Head of caudate nucleus (tissue), 42 donors: ENCODE data around the gene SORCS2.

ENCODE experiments used
- DNase-seq, 42 donors: peaks; one replicate each; pipeline versions ENCODE4 v3.0.0 to v3.0.0-alpha.2; 2020 to 2021; ENCODE audit warnings: mixed read lengths in 7 of 42
- intact Hi-C: fragments of 100-400 bp; cut with DNase I; formaldehyde crosslinking; loops from one replicate; pipeline ENCODE4 v1.15.0; 2022

The SORCS2 gene

DNA sequence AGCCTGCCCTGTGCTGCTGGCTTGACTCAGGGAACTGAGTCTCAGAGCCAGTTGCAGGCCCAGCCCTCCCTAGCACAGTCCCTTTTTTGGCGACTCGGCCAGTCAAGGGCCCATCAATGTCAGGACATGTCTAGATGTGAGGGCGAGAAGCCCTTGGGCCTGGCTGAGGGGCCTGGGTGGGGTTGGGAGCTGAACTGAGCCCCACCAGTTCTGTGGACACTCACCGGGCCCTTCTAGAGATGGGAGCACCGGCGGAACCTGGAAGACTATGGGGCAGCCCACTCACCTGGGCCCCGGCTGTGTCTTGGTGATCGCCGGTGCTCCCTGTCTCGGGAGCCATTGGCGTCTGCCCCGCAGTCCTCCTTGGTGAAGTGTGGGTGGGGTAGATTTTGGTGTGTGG, 501.4 kb downstream of the SORCS2 start:
- DNase-seq: no peak
- intact Hi-C loops: no loop called here

DNA sequence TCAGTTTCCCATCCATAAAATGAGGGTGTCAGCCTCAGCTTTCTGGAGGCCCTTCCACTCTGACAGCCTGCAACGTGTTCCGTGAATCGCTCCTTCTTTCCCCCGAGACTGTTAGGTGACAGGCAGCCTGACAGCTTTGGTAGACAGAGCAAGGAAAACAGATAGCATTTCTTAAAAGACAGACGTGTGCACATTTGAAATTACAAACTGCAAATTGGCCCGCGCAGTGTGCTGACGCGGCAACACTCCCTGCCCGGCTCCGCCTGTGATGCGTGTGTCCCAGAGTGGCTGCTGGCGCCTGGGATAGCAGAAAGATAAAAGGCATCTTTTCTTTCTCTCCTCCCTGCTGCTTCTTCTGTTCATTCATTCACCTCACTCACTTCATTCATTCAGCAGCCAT, 502.0 kb downstream of the SORCS2 start:
- DNase-seq: peak in 8 of 42 donors; percentile 14 to 51 (median 36)
- intact Hi-C loops: no loop called here

DNA sequence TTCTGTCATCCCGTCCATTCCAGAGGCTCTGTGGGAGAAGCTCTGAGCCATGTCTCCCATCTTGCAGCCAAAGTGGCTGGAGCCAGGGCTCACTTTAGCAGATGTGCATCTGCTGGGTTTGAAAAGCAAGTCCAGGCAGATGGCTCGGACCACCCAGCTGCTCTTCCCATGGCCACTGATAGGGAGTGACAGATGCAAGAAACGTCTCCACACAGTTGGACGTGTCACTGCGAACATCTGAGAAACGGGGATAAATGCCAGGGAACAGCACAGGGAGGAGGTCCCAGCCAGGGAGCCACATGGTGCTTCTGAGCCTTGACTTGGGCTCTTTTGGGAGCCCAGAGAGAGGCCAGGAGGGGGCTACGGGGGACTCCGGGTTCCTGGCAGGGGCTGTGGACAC, 505.0 kb downstream of the SORCS2 start:
- DNase-seq: no peak
- intact Hi-C loops: no loop called here

DNA sequence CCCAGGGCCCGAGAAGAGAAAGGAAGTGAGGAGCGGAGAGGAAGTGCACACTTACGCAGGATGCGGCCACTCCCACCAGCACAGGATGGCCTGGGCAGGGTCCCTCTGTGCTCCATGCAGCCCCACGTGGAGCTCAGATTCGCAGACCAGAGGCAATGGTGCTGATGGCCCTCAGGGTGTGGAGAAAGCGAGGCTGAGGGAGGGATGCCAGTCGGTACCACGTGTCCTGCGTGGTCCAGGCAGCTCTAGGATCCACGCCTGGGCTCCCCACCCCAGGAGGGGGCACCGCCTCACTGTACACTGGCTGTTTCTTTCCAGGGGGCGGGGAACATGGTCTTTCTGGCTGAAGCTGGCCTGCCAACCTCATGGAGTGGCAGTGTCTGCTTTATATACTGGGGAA, 505.5 kb downstream of the SORCS2 start:
- intact Hi-C loops: no loop called here
- DNase-seq: no peak

DNA sequence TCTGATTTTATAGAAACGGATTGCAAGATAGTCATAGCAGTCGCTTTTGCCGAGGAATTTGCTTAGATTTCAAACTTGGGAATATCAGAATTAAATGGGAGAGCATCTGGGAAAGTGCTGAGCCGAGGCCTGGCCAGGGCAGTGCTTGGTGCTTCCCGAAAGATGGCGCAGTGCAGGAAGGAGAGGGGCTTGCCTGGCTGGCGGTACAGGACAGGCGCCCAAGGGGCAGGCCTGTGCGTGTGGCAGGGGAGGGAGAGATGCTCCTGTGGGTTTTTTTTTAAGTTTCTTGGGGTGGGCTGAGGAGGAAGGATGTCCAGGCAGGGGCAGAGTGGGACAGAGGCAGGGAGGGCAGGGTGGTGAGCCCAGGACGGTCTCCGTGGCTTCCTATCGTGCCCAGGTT, 506.2 kb downstream of the SORCS2 start:
- no peak for DNase-seq
- intact Hi-C loops: no loop called here

DNA sequence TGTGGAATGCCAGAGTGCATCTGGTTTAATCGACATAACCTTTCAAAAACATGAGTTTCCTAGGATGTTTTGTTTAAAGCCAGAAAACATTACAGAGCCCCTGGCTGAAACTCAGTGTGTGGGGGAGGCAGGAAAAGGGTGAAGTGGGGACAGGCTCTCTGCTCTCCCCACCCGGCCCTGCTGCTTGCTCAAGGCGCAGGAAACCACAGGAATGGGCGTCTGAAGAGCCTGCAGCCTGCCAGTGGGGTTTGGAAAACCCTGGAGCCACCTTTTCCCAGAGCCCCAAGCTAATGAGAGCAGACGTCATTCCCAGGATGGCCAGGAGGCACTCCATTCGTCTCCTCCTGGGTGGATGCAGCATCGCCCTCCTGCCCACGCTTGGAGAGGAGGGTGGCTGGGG, 506.7 kb downstream of the SORCS2 start:
- DNase-seq: no peak
- intact Hi-C loops: no loop called here

DNA sequence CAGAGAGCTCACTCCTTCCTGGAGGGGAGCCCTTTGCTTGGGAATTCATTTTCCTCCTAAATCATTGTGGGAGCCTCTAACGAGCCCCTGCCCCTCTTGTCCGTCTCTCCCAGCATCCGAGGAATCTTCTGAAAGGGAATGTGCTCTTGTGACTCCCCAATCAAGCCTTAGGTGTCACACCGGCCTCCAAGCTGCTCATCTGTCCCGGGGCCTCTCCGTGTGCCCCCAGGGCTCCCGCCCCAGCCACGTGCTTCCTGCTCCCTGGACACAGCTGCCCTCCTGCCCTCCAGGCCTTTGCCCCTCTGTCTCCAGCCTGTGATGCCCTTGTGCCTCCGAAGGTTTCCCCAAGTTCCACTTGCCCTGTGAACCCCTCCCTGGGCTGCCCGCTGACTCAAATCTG, 507.5 kb downstream of the SORCS2 start:
- intact Hi-C loops: no loop called here
- DNase-seq: no peak

DNA sequence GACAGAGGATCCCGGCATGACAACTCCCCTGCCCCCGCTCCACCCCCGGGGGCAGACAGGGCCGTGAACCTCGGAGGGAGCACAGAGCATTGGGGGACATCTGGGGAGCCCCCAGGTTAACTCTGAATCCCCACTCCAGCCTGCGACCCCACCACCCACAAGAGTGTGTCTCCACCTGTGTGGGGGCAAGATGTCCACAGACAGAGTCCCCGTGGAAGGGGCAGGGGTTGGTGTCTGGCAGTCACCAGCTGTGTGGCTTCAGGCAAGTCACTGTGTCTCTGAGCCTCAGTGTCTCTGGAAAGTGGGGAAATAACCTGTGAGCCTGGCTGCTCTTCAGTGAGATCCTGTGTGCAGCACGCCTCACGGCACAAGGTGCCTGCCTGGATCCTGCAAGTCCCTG, 508.3 kb downstream of the SORCS2 start:
- DNase-seq: no peak
- intact Hi-C loops: no loop called here

DNA sequence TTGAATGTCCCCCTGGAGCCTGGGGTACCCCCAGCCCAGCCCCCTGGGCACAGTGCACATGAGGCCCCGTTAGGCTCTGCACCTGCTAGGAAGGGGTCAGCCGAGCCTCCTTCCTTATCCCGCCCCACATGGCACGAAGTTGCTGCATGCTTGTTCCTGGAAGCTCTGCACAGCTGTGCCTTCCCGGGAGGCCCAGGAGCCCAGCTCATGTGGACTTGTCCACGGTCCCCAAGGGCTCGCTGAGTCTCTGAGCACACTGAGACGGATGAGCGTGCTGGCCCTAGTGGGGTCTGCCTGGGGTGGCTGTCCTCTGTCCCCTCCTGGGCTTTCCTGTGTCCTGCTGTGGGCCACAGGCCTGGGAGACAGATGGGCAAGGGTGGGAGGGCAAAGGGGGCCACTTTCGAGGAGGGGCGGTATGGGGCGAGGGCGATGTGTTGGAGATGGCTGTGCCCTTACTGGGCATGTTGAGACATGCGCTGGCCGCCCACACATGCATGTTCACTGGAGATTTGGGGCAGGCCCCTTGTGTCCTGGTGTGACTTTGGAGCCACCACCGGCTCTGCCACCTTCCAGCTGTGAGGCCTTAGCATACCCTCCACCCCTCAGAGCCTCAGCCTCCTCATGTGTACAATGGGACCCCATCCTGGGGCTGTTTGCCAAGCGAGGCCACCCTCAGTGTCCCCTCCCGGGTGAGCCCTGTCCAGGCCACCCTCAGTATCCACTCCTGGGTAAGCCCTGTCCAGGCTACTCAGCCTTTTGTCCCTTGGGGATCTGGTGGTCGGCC, 509.7 kb downstream of the SORCS2 start:
- intact Hi-C loops: no loop called here
- no peak for DNase-seq

DNA sequence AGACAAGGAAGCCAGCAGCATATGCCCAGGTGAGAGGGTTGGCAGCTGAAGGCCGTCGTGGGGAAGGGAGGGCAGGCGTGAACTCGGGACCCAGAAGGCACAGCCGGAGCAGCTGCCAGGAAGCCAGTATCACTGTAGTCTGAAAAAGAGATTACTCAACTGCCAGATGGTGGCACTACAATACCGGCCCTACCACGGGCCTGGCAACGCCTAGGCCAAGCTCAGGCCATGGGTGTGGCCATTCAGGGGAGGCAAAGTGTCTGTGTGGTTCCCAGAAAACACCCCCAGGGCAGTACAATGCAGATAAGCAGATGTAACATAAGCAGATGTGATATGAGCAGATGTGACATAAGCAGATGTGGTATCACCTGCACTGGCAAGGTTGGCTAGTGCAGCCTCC, 511.4 kb downstream of the SORCS2 start:
- intact Hi-C loops: no loop called here
- DNase-seq: no peak

DNA sequence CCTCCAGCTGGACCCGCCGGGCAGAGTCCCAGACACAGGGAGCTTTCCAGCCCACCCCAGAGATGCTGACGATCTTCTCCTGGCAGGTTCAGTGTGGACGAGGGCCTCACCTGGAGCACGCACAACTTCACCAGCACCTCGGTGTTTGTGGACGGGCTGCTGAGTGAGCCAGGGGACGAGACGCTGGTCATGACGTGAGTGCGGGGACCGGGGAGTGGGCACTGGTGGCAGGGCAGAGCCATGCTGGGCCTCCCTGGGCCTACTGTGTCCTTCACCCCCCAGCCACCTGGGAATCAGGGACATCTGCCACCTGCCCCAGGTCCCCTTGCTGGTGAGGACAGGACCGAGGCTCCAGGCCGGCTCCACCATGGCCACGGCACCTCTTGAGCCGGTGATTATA, 511.8 kb downstream of the SORCS2 start:
- intact Hi-C loops: no loop called here
- DNase-seq: no peak

DNA sequence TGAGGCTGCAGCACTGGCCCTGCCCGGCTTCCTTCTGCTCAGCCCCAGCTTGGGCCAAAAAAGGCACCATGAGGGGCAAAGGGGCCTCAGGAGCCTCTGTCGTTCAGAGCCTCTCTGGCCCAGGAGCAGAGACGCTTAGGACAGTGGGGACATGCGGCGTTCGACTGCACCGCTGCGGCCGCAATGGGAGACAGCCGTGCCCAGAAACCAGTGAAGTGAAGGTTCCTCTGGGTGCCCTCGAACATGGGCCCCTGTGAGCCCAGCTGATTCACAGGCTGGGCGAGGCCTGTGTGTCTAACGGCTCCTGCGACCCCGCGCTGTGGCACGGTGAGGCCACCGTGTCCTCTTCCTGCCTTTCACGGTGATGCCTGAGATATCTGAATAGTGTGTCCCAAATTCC, 512.3 kb downstream of the SORCS2 start:
- DNase-seq: no peak
- intact Hi-C loops: no loop called here

DNA sequence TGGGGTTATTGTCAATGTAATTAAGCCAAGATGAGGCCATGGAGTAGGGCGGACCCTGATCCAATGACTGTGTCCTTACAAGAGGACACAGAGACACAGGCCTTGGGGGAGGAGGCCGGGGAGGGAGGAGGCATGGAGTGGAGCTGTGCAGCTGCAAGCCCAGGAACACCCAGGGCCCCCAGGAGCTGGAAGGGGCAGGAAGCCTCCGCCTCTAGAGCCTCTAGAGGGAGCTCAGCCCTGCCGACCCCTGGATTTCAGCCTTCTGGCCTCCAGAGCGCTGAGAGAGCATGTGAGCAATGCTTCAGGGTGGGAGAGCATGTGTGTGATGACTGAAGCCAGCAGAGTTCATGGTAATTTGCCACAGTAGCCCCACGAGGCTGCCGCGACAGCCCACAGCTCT, 512.7 kb downstream of the SORCS2 start:
- peak in 1 of 42 donors; percentile 42 for DNase-seq
- intact Hi-C loops: no loop called here

DNA sequence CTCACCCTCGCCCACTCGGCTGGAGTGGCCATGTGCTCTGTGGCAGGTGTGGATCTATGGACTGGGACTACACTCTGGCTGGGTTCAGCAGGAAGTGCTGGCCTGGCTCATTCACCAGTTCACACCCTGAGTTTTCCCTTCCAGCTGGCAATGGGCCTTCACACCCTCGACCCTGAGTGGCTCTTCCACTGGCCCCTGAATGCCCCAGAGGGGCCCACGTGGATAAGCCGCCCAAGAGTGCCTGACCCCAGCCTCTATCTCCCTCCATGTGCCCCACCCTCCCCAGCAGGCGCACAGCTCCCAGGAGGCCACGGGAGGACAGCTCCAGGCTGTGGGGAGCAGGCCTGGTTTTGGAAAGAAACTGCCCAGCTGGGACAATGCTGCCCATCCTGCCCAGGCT, 513.3 kb downstream of the SORCS2 start:
- DNase-seq: no peak

DNA sequence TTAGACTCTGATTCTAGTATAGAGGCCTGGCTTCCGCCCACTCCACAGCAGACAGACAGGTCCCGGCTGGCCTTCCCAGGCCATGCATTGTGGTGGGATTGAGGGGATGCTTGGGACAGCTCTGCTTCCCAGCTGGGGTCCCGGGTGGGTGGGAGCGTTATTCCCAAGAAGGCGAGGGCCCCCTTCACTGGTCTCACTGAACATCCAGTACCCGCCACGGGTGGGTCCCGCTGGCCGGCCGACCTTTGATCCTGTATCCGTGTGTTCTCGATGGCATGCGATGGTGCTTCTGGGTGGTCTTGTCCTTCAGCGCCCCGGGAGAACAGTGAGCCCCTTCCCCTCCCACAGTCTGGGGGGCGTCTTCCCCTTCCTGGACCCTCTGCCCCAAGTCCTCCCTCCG, 515.9 kb downstream of the SORCS2 start:
- DNase-seq: no peak
- intact Hi-C loops: no loop called here

More for the DNA sequence above, 513.3 kb downstream of the SORCS2 start:
- intact Hi-C loops: no loop called here

DNA sequence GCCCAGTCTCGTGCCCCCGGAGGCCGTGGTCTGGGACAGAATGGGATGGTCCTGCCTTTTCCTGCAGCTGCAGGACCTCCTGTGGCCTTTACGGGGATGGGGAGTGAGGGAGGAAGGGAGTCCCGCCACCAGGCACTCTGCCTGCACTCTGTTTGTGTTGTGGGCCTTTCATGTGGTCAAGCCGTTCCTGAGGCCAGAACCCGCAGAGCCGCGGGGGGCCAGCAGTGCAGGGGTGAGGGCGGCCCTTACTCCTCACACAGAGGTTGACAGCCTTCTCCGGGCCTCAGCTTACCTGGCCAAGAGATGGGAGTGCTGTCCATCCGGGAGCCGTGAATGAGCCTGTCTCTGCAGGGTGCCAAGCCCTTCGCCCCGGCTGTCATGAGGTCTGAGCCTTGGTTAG, 516.6 kb downstream of the SORCS2 start:
- intact Hi-C loops: no loop called here
- no peak for DNase-seq

DNA sequence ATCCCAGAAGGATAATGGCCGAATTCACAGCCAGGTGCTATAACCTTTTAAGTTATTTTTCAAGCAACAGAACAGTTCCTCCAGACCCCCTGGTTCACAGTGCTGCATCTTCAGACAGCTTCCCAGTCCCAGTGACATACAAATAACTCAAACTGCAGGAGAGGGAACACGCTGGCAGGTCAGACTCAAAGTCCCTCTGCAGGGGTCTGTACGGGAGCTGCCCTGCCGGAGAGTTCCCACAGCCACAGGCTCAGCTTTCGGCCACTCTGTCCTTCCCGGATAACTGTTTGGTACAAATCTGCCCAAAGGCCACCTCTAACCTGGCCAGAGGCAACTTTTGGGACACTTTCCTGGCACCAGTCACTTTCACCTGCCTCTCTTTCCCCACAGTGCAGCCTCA, 517.1 kb downstream of the SORCS2 start:
- DNase-seq: no peak
- intact Hi-C loops: no loop called here

DNA sequence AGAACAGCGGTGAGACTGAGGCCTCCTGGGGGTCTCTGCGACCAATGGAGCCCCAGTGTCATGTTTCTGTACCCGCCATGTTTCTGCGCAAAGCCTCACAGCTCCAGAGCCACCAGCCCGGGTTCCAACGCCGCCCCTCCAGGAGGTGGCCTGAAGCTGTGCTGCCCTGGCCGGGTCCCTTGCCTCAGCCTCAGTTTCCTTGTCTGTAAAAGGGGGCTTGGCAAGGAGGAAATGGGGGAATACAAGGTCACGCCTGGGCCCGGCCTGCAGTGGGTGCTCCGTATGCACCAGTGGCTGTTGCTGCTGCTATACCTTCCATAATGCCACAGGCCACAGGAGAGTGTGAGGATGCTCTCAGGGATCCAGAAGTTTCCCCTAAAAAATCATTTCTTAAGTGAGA, 517.8 kb downstream of the SORCS2 start:
- DNase-seq: no peak
- intact Hi-C loops: no loop called here

DNA sequence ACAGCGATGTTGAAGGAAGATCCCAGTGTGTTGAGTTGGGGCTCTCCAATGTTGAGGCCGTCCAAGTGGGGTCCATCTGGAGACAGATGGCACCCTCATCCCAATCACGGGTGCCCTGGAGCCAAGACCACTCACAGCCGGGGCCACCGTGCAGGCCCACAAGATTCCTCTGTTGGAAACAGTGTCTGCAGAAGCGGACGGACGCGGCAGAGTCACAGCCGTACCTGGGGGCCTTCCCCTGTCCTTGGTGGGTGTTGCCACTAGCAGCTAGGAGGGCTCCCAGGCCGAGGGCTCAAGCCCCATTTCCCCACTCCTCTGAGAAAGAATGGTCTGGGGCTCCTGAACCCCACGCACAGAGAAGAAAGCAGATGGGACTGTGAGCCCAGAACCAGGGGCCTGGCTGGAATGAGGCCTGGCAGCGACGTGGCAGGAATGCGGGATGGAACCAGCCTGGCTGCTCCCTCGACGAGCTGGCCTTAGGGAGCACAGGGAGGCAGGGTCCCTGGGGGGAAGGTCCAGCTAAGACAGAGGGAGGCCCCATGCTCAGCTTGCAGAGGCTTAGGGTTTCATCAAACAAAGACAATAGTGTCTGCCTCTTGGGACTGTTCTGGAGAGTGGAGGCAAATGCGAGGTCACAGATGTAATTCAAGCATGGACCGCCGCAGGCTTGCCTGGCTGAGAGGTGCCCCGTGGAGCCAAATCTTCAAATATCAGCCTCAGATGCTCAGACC, 518.4 kb downstream of the SORCS2 start:
- intact Hi-C loops: no loop called here
- DNase-seq: peak in 5 of 42 donors; percentile 5 to 25 (median 16)

DNA sequence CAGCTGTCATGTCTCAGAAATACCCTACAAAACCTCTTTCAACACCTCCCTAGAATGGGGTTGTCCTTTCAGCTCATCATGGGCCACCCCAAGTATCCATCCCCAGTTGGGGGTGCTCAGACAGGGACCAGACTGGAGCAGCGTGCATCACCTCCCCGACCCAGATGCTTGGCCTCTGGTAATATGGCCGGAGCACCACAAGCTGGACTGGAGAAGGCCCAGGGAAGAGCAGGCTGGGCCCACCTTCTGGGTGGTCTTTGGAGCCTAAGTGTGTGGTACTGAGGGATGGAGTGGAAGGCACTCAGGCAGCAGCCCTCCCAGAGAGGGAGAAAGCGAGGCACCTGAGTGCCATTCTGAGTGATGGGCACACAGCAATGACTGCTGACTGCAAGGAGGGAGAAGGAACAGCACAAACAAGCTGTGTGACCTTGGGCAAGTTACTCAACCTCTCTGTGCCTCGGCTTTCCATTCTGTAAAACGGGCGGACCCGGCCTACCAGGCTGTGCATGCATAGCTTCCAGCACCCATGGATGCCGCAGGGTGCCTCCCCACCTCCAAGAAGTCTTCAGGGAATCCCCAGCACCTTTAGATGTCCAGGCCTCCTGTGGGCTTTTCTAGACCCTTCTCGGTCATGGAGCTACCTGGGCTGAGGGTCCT, 519.1 kb downstream of the SORCS2 start:
- intact Hi-C loops: no loop called here
- DNase-seq: no peak
